ENCODE measurements around the gene ING3.

Gene ING3

GRCh38 chr7:120989257-120990220 is 39.0 kb downstream of the ING3 start:
- DNase-seq = no peak

DNA sequence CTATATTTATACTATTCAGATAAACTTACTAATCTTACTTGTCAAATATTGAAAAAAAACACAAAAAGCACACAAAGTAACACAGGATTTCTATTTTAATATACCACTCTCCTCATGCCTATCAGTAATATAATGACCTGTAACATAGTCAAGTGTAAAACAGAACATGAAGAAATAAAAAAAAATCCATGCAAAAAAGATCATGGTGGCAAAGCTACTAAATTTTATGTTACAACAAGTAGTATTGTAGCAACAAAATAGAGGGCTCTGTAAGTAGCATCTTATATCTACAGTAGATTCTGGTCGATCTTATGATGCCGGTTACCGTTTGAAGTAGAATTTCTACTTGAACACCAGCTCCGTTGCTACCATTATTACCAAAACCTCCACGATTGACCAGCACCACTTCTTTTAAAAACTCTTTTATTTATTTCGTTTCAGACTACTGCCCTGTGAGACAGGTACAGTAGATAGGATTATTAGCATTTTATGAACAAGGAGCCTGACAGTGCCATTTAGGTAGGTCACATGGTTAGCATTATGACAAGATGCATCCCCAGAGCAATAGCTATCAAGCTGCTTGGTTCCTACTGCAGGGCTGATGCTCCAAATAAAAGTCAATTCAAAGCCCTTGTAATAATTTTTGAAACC is 40.0 kb downstream of the ING3 start:
- DNase-seq = no peak

DNA sequence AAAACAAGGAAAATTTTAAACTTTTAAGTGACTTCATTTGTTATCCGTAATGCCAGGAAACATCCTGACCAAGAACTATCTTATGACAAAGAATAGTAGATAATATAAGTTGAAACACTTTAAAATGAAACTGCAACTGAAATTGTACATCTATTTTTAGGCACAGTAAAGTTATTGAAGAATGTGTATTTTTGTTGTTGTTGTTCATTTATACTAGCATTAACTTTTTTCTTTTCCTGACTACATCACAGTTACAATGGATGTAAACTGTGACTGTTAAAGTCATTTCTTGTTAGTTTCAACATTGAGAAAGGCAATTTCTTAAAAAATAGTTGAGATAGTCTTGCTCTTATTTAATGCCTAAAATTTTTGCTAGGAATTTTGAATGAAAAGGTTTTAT is 40.6 kb downstream of the ING3 start:
- no peak for DNase-seq

- DNase-seq = no peak
Measured at GRCh38 chr7:120991581-120991980, 41.0 kb downstream of the ING3 start.

DNA sequence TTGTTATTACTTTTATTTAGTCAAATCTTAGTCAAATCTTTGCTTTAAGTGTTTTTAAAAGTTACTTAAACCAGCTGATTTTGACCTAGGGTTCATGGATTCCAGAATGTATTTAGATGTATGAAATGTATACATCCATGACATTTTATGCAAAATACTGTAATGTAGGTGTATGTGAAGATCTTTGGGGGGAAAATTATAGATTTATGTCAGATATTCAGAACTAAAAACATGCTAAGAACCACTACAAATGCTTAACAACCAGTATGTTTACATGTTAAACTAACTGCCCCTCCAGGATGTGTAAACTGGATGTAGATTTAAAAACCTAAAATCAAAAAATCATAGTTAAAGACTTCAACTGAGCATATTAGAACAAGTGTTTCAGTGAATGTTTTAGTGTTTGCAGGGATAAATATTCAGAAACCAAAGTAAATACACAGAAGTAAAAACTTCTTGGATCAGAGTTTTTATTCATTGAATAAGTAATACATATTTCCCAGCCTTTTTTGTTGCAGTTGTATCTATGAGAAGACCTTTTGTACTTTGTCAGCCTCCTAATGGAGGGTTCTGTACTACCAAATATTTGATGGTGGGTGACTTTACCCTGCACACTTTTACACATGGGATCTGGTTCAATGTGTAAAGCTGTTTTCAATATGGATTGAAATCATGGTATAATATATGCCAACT is 41.8 kb downstream of the ING3 start:
- DNase-seq = no peak

GRCh38 chr7:120992965-120993494 is 42.5 kb downstream of the ING3 start:
- DNase-seq = no peak

GRCh38 chr7:120993553-120994191 is 43.1 kb downstream of the ING3 start:
- DNase-seq = no peak

DNA sequence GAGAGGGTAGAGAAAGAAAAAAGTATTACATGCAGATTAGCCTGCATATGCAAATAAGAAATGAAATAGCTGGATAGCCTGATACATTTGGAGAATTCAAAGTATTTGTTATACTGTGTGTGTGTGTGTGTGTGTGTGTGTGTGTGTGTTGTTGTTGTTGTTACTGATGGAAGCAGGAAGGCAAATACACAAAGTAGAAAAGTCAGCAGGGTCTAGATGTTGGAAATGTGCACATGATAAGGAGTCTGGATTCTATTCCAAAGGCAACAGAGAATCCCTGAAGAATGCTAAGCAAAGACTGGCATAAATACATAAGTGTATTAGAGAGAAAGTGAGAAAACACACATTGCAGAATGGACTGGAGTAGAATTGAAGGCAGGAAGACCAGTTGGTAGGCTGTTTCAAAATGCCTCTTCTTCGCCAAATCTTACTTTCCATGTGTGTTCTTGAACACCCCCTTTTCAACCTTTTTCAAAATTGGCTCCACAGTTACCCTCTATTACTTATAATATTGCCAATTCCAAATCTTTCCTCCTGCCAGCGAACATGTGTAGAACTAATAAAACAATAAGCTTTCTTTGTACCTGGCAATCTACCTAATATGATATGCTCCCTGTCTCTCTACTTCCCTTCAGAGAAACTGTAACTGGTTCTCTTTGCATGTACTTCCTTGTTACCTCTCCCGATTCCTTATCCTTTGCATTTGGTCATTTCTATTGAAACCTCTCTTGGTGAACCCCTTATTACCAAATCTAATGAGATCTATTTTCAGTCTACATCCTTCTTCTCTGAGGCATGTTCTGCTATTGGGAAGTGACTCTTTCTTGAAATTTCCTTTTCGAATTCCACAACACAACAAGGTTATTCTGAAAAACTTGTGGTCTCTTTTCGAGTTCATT is 44.2 kb downstream of the ING3 start:
- no peak for DNase-seq

- DNase-seq = peak; percentile 67
Measured at GRCh38 chr7:120995654-120996053, 45.1 kb downstream of the ING3 start.

GRCh38 chr7:120996333-120996987 is 45.9 kb downstream of the ING3 start:
- peak; percentile 96 for DNase-seq

DNA sequence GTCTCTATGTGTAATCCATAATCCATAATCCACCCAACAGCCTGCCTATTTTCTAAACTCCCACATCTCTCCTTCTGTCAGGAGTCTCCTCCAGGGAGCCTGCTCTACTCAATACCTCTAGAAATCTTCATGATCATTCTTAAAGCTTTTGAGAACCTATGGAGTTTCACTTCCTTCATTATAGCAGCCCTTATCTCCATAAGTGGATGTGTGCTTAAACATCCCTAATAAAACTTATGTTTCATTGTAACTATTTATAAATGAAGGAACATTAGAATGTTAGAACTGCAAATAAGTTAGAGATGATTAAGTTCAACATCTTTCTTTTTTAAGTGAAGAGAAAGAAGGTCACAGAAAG is 46.4 kb downstream of the ING3 start:
- DNase-seq = peak; percentile 61

DNA sequence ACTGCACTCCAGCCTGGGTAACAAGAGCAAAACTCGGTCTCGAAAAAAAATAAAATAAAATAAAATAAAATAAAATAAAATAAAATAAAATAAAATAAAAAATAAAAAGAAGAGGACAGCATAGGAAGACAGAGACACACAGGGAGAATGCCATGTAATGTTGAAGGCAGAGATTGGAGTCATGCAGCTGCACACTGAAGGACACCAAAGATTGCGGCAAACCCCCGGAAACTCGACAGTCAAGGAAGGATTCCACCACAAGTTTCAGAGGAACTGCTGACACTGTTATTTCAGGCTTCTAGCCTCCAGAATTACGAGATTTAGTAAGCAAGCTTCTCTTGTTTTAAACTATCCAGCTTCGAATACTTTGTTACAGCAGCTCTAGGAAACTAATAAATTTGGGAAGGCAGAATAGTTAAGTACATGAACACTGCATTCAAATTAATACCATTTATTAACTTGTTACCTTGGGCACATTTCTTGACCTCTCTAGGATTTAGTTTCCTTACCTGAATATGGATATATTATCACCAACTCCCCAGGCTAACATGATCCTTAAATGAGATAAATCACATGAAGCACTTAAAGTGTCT is 47.4 kb downstream of the ING3 start:
- peak; percentile 88 for DNase-seq

DNA sequence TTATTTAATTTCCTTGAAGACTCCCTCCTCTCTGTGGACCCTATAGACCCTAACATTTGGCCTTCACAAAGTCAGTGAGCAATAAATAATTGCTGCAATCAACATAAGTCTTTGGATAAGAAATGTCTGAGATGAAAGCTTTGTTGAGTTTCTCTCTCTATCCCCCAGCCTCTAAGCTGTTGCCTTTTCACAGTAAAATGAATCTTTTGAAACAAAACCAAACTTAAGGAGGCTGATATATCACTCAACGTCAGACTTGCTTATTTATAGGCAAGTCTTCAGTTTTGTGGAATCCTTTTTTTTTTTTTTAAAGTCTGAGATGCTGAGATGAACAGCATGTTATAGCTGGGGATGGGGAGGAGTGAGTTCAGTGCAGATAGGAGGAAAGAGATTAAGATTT is 47.9 kb downstream of the ING3 start:
- DNase-seq = no peak

DNA sequence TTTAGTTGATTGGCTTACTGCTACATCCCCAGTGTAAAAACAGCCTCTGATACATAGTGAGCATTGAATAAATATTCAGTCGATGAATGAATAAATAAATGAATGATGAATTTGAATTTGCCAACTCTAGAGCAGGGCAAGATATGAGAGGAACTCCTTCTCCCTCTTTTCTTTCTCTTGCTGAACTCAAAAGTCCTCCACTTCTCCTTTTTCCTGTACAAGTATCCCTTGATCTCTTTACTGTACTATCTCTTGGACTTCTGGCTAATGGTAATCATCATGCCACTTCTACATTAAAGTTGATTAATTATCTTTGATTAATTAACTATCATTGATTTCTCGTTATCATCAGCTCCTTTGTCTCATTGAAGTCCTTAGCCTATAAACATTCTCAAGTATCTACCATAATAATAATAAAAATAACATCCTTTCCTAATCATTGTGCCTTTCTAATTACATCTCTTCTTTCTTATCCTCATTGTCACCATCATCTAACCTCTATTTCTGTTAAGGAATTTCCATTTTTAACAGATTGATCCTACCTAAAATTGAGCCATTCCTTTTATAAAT is 48.5 kb downstream of the ING3 start:
- DNase-seq = no peak

GRCh38 chr7:121000081-121000983 is 49.8 kb downstream of the ING3 start:
- DNase-seq = no peak

DNA sequence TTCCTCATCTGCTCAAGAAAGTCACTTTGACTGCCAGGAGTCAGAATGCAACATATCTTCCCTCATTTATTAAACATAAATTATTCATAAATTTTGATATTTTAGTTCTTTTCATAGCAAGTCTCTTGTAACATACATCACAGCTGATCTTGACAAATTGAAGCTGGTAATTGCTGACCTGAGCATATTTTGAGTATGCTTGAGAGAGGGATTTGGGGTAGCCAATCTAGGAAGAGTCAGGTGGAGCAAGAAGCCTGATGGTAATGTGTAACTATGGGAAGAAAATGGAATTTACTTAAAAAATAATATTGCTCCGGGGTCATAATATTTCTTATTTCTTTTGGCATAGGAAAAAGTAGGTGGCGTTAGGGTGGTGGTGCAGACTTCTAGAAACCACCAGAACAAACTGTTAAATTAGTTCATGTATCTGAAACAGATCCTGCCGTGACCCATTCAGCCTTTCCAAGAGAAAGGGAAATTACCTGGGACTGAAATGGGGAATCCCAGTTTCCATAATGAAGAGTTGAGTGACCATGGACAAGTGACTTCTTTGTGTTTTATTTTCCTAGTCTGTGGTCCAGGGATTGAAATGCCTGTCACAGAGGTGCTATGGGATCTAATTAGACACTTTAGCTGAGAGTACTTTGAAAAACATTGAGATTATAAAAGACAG is 50.8 kb downstream of the ING3 start:
- no peak for DNase-seq

GRCh38 chr7:121002048-121002756 is 51.6 kb downstream of the ING3 start:
- no peak for DNase-seq

DNA sequence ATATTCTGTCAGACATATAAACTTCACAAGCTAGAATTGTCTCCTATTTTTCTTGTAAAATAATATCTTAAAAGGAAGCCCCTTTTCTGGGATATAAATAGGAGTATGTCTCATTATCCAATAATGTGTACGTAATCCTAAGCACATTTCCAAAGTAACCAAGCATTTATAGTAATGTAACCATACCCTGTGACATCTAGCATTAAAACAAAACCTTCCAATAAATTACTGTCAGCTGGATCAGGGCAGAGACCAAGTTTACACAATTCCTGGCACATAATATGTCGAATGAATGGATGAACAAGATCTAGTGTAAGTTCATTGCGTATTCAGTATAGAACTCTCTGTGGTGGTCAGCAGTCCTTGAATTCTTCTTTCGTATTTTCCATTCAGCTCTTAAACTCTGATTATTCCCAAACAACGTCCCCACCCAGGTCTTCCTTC is 52.2 kb downstream of the ING3 start:
- no peak for DNase-seq
